GM12878 (cell line): Measurements from ENCODE around the gene AJUBA.

Source experiments
- ATF3 ChIP-seq: IDR thresholded peaks from 2 replicates; pipeline ENCODE4 v1.6.1; 2011; ENCODE audit warnings: low read depth, mild to moderate bottlenecking, low read length, moderate library complexity, borderline replicate concordance; ENCODE audit errors: extremely low read depth
- CBX5 ChIP-seq: sonication (generic); IDR thresholded peaks from 2 replicates; pipeline ENCODE4 v1.6.1; 2016; ENCODE audit warnings: low read depth, moderate library complexity, mild to moderate bottlenecking, inconsistent platforms
- CHD2 ChIP-seq: IDR thresholded peaks from 2 replicates; pipeline ENCODE4 v1.6.1; 2011; ENCODE audit warnings: low read depth, low read length, improper control_type of control experiment, borderline replicate concordance
- CTCF ChIP-seq, 3 experiments: IDR thresholded peaks in 2 of 3; conservative IDR thresholded peaks in 1 of 3; 2 replicates each; pipeline ENCODE4 v1.5.1; 2011; ENCODE audit warnings: low read depth in 3 of 3, low read length in 3 of 3, mild to moderate bottlenecking in 3 of 3, control low read depth in 2 of 3, moderate library complexity in 2 of 3, inconsistent platforms in 1 of 3, mixed read lengths in 1 of 3; ENCODE audit not compliant: control insufficient read depth in 2 of 3, insufficient read depth in 1 of 3; ENCODE audit errors: extremely low read depth in 1 of 3
- MAX ChIP-seq: IDR thresholded peaks from 2 replicates; pipeline ENCODE4 v1.6.1; 2012; ENCODE audit warnings: low read depth, low read length, improper control_type of control experiment
- SMAD5 ChIP-seq: IDR thresholded peaks from 2 replicates; pipeline ENCODE4 v1.6.1; 2016; ENCODE audit warnings: antibody characterized with exemption, low read depth

- TF ChIP-seq ATF3 = no peak
- TF ChIP-seq CHD2 = no peak
- no peak for TF ChIP-seq CBX5
- TF ChIP-seq SMAD5 = no peak
- TF ChIP-seq CTCF (IDR thresholded peaks at IDR 0.05 in 2 of 3, conservative IDR thresholded peaks at IDR 0.05 in 1 of 3; ENCODE audit: control insufficient read depth in 2 of 3, extremely low read depth in 1 of 3, insufficient read depth in 1 of 3, low read depth in 3 of 3, low read length in 3 of 3) = no peak
- no peak for TF ChIP-seq MAX
Measured at GRCh38 chr14:22962061-22962676, 20.2 kb downstream of the AJUBA start.
